ENCODE data around the gene STK4. TPM values are rescaled to one million over a fixed set of nuclear protein-coding genes. Genes with fewer than 3 reads are reported as not detected.

Gene STK4
- total and polyA plus RNA-seq, 12 donors: 7.1 to 39.3 (median 28.0) TPM

DNA sequence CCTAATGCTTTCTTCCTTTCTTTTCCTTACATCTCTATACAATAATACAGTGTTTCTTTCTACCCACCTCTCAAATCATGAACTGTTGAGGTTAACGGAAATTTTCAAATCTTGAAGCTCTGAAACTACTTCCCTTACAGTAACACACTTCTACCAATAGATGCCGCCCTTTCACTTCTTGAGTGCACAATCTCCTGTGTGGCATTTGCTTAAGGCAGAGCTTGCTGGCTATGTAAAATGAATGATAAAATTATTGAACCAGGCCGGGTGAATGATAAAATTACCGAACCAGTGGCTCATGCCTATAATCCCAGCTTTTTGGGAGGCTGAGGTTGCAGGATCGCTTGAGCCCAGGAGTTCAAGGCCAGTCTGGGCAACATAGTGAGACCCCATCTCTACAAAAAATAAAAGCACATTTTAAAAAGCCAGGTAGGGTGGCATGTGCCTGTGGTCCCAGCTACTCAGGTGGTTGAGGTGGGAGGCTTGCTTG, 77.8 kb downstream of the STK4 start:
- intact Hi-C loops (cut with DNase I): loop anchor here in 1 of 2 donors (5.0 kb wide), 1 partner anchor 48 kb away; no protein-coding TSS in a partner anchor
- no peaks in the 10 kb centered on the region for H3K36me3 ChIP-seq (replicated peaks in 1 of 2)
- peak; percentile 48 to 72 (median 56) for DNase-seq
- H3K4me3 ChIP-seq: no peak overlapping the region
- H3K4me1 ChIP-seq (replicated peaks in 1 of 2): peaks cover 4 to 6% of the 10 kb centered on the region in 2 donors
- no peaks in the 10 kb centered on the region for H3K27me3 ChIP-seq
- no peaks in the 10 kb centered on the region for H3K9me3 ChIP-seq (replicated peaks in 1 of 3)
- 19 to 25% (median 20%) methylated on average over 5 of the region's 5 CpGs for WGBS, 4 donors
- TF ChIP-seq, protein P1, sequence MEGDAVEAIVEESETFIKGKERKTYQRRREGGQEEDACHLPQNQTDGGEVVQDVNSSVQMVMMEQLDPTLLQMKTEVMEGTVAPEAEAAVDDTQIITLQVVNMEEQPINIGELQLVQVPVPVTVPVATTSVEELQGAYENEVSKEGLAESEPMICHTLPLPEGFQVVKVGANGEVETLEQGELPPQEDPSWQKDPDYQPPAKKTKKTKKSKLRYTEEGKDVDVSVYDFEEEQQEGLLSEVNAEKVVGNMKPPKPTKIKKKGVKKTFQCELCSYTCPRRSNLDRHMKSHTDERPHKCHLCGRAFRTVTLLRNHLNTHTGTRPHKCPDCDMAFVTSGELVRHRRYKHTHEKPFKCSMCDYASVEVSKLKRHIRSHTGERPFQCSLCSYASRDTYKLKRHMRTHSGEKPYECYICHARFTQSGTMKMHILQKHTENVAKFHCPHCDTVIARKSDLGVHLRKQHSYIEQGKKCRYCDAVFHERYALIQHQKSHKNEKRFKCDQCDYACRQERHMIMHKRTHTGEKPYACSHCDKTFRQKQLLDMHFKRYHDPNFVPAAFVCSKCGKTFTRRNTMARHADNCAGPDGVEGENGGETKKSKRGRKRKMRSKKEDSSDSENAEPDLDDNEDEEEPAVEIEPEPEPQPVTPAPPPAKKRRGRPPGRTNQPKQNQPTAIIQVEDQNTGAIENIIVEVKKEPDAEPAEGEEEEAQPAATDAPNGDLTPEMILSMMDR (IDR thresholded peaks at IDR 0.05): peak; percentile 79 to 95 (median 84)
- no peak for TF ChIP-seq POLR2A (IDR thresholded peaks at IDR 0.05)
- peak overlapping the region in 3 of 5 donors; percentile 53 to 60 (median 57) for H3K27ac ChIP-seq

DNA sequence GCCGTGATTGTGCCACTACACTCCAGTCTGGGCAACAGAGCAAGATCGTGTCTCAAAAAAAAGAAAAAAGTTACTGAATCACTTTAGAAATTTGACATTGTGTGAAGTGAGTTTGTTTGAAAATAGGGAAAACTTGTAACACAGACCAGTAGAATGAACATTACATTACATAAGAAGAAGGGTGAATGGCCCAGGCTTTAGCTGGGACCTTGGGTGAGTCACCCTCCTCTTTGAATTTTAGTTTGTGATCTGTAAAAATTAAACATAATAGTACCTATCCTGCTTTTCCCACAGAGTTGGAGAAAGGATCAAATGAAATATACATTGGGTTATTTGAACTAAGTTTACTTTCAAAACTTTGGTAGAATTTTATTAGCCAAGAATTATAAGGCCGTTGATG, 78.3 kb downstream of the STK4 start:
- Histone ChIP-seq H3K27ac (peak overlapping the region in 3 of 5 donors; percentile 53 to 60 (median 57)), H3K36me3 (replicated peaks in 1 of 2) (no peaks in the 10 kb centered on the region), H3K9me3 (replicated peaks in 1 of 3) (no peaks in the 10 kb centered on the region), H3K27me3 (no peaks in the 10 kb centered on the region), H3K4me3 (no peak overlapping the region), H3K4me1 (replicated peaks in 1 of 2) (peaks cover 4 to 6% of the 10 kb centered on the region in 2 donors)
- peak in 5 of 7 donors; percentile 24 to 56 (median 28) for DNase-seq
- no peak for TF ChIP-seq POLR2A (IDR thresholded peaks at IDR 0.05)
- intact Hi-C loops (cut with DNase I): loop anchor here in 1 of 2 donors (5.0 kb wide), 1 partner anchor 48 kb away; no protein-coding TSS in a partner anchor
- 47 to 64% (median 57%) methylated on average over 3 of the region's 3 CpGs for WGBS, 4 donors

DNA sequence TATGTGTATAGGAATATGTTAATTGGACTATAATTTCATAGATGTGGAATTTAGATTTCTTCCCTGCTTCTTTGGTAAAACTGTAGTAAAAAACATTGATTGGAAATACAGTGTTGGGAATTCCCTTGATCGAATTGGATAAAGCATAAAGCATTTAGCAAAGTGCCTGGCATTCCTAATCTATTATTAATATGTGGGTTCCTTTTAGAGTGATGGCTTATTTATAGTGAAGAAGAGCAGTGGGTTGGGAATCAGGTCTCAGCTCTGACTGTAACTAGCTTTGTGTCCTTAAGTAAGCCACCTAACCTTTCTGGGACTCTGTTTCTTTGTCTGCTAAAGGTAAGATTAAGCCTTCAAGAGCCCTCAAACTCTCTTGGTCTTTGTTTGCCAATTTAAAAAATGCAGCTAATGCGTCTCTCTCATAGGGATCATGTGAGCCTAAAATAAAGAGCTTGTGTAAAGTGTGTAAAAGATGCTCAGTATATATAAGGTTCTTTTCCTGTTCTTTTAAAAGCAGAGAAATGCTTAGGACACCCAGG, 81.3 kb downstream of the STK4 start:
- Histone ChIP-seq H3K4me3 (no peak overlapping the region), H3K27me3 (no peaks in the 10 kb centered on the region), H3K36me3 (replicated peaks in 1 of 2) (no peaks in the 10 kb centered on the region), H3K9me3 (replicated peaks in 1 of 3) (no peaks in the 10 kb centered on the region), H3K27ac (no peak overlapping the region), H3K4me1 (replicated peaks in 1 of 2) (peaks cover 4 to 15% of the 10 kb centered on the region in 2 donors)
- 90 to 98% (median 94%) methylated on average over 2 of the region's 2 CpGs for WGBS, 4 donors
- no peak for TF ChIP-seq POLR2A (IDR thresholded peaks at IDR 0.05)
- TF ChIP-seq, protein P1 (IDR thresholded peaks at IDR 0.05): no peak
- DNase-seq: no peak
- intact Hi-C loops (cut with DNase I): no loop called here

DNA sequence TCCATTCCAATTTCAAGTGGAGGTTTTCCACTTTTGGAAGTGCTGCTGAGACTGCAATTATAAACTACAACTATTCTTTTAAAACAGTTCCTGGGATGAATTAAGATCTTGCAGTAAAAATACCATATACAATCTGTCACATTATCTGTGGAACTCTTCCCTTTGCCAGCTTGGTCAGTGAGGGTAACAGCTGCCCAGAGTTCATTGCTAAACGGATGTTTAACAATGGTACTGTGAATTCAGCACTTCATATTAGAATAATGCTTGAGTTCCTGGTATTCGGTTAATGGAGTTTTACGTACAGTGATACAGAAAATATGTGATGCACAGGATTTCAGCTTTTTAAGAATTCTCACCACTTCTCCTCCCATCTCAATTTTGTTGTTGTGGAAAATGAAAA, 83.1 kb downstream of the STK4 start:
- no peak for DNase-seq
- no peak overlapping the region for H3K27ac ChIP-seq
- H3K4me3 ChIP-seq: no peak overlapping the region
- no peaks in the 10 kb centered on the region for H3K36me3 ChIP-seq (replicated peaks in 1 of 2)
- intact Hi-C loops (cut with DNase I): no loop called here
- WGBS, 4 donors: 73 to 83% (median 78%) methylated on average over 3 of the region's 3 CpGs
- peaks cover 7 to 20% of the 10 kb centered on the region in 2 donors for H3K4me1 ChIP-seq (replicated peaks in 1 of 2)
- no peaks in the 10 kb centered on the region for H3K9me3 ChIP-seq (replicated peaks in 1 of 3)
- H3K27me3 ChIP-seq: no peaks in the 10 kb centered on the region
- TF ChIP-seq, protein P1 (IDR thresholded peaks at IDR 0.05): no peak
- no peak for TF ChIP-seq POLR2A (IDR thresholded peaks at IDR 0.05)

All from adrenal gland (tissue), 12 donors.